PFSK-1 (cell line): ENCODE measurements around the gene DNAH1.

Experiments used
- POLR2AphosphoS5 ChIP-seq: IDR thresholded peaks from 2 replicates; pipeline ENCODE4 v1.6.1; 2012; ENCODE audit warnings: low read depth, mild to moderate bottlenecking, control low read depth, low read length, moderate library complexity
- TAF1 ChIP-seq: IDR thresholded peaks from 2 replicates; pipeline ENCODE4 v1.6.1; 2012; ENCODE audit warnings: low read length, control low read depth, borderline replicate concordance; ENCODE audit not compliant: insufficient read depth

DNA sequence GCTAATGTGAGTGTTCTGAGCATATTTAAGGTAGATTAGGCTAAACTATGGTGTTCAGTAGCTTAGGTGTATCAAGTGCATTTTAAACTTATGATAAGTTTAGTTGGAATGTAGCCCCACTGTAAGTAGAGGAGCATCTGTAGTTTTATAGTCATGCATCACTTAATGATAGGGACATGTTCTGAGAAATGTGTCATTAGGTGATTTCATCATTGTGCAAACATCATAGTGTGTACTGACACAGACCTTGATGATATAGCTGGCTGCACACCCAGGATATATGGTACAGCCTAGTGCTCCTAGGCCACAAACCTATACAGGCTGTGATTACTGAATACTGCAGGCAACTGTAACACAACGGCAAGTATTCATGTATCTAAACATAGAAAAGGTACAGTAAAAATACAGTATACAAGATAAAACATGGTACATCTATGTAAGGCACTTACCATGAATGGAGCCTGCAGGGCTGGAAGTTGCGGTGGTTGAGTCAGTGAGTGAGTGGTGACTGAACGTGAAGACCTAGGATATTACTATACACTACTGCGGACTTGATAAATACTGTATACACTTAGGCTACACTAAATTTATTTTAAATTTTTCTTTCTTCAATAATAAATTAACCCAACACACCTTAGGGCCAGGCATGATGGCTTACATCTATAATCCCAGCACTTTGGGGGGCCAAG lies 17.9 kb downstream of the DNAH1 start:
- no peak for TF ChIP-seq TAF1
- no peak for TF ChIP-seq POLR2AphosphoS5
